ENCODE results near the gene SH3TC1.

Gene SH3TC1

GRCh38 chr4:8287343-8288280, 88.5 kb downstream of the SH3TC1 start:
- DNase-seq (ENCODE audit: low read depth, low spot score), result no peak

GRCh38 chr4:8289151-8289750, 90.2 kb downstream of the SH3TC1 start:
- no peak for DNase-seq (ENCODE audit: low read depth, low spot score)

GRCh38 chr4:8289956-8290700, 91.0 kb downstream of the SH3TC1 start:
- DNase-seq (ENCODE audit: low read depth, low spot score), result no peak

- DNase-seq (ENCODE audit: low read depth, low spot score), result no peak
Observed at GRCh38 chr4:8290701-8290970, 91.5 kb downstream of the SH3TC1 start.

All from activated CD4-positive, CD25-positive, alpha-beta regulatory T cell treated with anti-CD3 and anti-CD28 coated beads, Interleukin-2, amount 50 U/mL, for 16 hours (primary cell).